ENCODE results near the gene SLC66A1. TPM values are rescaled to one million over a fixed set of nuclear protein-coding genes. Genes with fewer than 3 reads are reported as not detected.
"Not testable (repeated sequence)": the region's sequence is repeated elsewhere in the genome, so short reads cannot be mapped to it uniquely, and the experiment has no call there.

SLC66A1 gene
- total RNA-seq, 1 donor from 2014 or later = 17.9 TPM

GRCh38 chr1:19300211-19300610 lies 11.9 kb upstream of the SLC66A1 start:
- DNase-seq (ENCODE audit: low spot score in 2 of 2) (no peak), FAIRE-seq (no peak)

DNA sequence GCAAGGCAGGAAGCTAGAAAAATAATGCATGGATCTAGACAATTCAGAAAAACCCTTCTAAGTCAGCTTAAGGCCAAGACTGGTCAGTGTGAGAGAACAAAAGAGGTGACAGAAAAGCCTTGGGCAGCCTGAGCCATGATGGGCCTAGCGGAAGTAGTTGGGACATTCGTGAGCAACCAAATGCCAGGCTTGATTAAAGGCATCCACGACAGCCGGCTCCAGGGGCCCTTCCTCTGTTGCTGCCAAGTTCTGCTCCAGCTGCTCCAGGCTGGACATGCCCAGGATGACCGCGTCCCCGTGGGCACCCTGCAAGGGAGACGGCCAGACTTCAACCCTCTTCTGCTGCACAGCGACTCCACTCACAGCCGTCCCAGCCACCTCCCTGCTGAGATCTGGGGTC lies 8.0 kb upstream of the SLC66A1 start:
- FAIRE-seq; DNase-seq (ENCODE audit: low spot score in 2 of 2): not testable (repeated sequence)

GRCh38 chr1:19305880-19306279 lies 6.2 kb upstream of the SLC66A1 start:
- no peak for FAIRE-seq
- no peak for DNase-seq (ENCODE audit: low spot score in 2 of 2)

- no peak for FAIRE-seq
- DNase-seq (ENCODE audit: low spot score in 2 of 2) = no peak
Measured at GRCh38 chr1:19306941-19307340, 5.2 kb upstream of the SLC66A1 start.

- FAIRE-seq = no peak
- no peak for DNase-seq (ENCODE audit: low spot score in 2 of 2)
Measured at GRCh38 chr1:19307794-19308508, 4.2 kb upstream of the SLC66A1 start.

DNA sequence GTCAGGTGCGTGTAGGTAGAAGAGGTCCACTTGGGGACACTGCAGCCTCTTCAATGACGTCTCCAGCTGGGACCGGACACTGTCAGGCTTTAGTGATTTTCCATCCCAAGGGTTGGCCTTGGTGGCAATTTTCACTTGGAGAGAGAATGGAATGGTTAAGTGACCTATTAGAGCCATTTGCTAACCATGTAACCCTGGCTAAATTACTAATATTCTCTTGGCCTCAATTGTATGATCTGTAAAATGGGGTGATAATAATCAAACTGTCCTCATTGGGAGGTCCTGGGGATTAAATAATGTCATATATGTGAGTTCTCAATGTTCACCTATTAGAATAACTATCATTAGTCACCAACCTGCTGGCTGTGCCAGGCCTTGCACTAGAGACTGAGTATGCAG lies 3.6 kb upstream of the SLC66A1 start:
- FAIRE-seq (no peak), DNase-seq (ENCODE audit: low spot score in 2 of 2) (no peak)

GRCh38 chr1:19309123-19309813 lies 2.9 kb upstream of the SLC66A1 start:
- DNase-seq (ENCODE audit: low spot score in 2 of 2) (no peak), FAIRE-seq (no peak)

- DNase-seq (ENCODE audit: low spot score in 2 of 2) (no peak), FAIRE-seq (no peak)
Measured at GRCh38 chr1:19310061-19310460, 2.1 kb upstream of the SLC66A1 start.

- FAIRE-seq (no peak), DNase-seq (ENCODE audit: low spot score in 2 of 2) (no peak)
Measured at GRCh38 chr1:19310720-19311502, 1.2 kb upstream of the SLC66A1 start.

DNA sequence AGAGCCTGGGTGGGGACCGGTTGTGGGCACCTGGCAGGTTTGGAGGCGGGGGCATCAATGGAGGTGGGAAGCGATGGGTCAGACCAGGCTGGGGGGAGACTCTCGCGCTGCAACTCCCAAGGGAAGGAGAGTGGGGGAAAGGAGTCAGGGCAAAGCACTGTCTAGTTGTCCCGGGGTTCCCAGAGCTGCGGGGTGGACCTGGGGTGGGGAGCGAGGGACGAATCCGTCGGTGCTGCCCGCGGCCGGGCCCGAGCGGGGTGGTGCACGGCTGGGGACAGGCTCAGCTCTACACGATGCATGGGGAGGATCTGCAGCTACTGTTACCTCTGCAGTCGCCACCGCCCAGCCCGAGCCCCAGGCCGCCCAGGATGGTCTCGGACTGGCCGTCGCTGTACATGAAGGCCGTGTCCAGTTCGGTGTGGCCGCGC lies 609 bp upstream of the SLC66A1 start:
- FAIRE-seq = no peak
- DNase-seq (ENCODE audit: low spot score in 2 of 2) = peak in 1 of 2 donors; percentile 46

GRCh38 chr1:19312782-19313635 lies 883 bp downstream of the SLC66A1 start:
- DNase-seq (ENCODE audit: low spot score in 2 of 2) (no peak), FAIRE-seq (no peak)

GRCh38 chr1:19313636-19313959 lies 1.5 kb downstream of the SLC66A1 start:
- DNase-seq (ENCODE audit: low spot score in 2 of 2) (no peak), FAIRE-seq (no peak)

DNA sequence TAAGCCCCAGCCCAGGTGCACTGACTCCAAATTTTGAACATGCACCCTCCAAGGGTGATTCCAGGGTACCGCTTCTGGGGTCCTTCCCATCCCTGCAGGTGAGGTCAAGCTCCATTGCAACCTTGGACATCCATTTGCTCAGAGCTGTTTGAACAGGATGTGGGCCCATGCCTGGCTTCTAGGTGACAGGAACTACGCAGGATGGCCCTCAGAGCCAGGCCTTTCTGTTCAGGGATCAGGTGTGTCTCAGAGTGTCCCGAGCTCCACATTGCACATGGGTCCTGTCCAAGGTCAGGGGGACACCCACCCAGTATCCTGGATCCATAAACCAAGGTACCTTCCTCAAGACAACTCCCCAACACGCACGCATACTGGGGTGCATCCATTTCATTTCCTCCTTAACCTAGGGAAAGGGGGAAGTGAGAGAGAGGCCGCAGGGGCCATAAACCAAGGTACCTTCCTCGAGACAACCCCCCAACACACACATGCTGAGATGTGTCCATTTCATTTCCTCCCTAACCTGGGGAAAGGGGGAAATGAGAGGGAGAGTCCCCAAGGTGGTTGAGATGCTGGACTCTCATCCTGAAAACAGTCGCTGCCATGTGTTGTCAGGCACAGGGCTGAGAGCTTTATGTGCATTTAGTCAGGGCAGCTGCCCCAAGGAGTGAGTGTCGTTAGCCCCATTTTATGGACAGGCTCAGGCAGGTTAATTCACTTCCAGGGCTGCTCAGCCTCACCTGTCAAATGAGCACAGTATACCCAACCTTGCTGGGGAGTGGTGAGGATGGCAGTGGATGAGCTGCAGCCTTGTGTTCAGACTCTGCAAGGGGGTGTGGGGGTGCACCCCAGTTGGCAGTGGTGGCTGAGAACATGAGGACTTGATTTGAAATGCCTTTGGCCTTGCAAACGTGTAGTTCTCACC lies 2.1 kb downstream of the SLC66A1 start:
- DNase-seq (ENCODE audit: low spot score in 2 of 2) = no peak
- no peak for FAIRE-seq

GRCh38 chr1:19315378-19316198 lies 3.5 kb downstream of the SLC66A1 start:
- DNase-seq (ENCODE audit: low spot score in 2 of 2) = no peak
- no peak for FAIRE-seq

DNA sequence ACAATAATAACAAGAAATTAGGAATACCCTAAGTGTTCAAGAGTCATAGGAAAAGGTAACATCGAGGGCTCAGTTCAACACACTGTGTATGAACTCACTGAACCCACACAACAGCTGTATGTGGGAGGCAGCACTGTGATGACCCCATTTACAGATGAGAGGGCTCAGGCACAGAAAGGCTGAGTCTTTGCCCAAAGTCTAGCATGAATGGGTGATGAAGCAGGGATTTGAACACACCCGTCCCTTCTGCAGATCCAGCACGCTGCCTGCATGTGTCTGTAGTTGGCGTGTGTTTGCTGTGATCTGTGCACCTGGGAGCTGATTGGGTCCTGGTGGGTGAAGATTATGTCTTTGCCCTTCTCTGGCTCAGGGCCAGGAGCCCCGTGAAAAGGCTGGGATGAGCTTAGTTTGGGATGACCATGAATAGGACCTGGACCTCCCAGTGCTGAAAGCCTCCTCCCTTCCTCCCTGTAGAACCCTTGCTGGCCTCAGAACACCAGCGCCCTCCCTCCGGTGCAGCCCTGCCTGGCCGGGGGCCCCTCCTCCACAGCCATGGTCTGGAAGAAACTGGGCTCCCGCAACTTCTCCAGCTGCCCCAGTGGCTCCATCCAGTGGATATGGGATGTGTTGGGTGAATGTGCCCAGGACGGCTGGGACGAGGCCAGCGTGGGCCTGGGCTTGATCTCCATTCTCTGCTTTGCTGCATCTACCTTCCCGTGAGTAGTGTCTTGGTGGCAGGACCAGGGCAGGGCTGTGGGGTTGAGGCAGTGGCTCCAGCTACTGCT lies 5.2 kb downstream of the SLC66A1 start:
- FAIRE-seq (no peak), DNase-seq (ENCODE audit: low spot score in 2 of 2) (no peak)

DNA sequence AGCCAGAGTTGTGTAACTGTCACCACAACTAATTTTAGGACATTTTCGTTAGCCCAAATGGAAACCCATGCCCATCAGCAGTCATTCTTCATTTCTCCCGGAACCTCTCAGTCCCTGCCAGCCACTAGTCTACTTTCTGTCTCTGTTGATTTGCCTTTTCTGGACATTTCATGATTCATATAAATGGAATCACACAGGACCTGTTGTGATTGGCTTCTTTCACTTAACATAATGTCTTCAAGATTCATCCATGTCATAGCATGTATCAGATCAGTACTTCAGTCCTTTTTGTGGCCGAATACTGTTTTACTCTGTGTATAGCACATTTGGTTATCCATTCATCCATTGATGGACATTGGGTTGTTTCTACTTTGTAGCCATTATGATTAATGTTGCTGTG lies 7.1 kb downstream of the SLC66A1 start:
- FAIRE-seq (no peak), DNase-seq (ENCODE audit: low spot score in 2 of 2) (no peak)

DNA sequence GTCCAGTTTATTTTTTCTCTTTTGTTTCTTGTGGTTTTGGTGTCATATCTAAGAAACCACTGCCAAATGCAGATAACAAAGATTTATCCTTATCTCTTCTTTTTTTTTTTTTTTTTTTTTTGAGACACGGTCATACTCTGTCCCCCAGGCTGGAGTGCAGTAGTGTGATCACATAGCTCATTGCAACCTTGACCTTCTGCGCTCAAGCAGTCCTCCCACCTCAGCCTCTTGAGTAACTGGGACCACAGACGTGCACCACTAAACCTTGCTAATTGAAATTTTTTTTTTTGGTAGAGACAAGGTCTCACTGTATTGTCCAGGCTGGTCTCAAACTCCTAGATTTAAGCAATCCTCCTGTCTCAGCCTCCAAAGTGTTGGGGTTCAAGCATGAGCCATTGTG lies 8.9 kb downstream of the SLC66A1 start:
- DNase-seq (ENCODE audit: low spot score in 2 of 2) (no peak), FAIRE-seq (no peak)

- DNase-seq (ENCODE audit: low spot score in 2 of 2) (no peak), FAIRE-seq (no peak)
Measured at GRCh38 chr1:19322481-19322880, 10.4 kb downstream of the SLC66A1 start.
